RWPE2 (cell line): ENCODE measurements around the gene STK33.

Experiments
- ATAC-seq: fragments of 200-7000 bp; cut with Tn5 transposase; 3 replicates; pipeline ENCODE4 v1.9.1; 2021; ENCODE audit warnings: low read depth
- DNase-seq: peaks from one replicate; pipeline ENCODE4 v3.0.0-alpha.2; 2020; ENCODE audit warnings: low spot score
- H3K27ac ChIP-seq: fragments of 450-650 bp; 2 replicates; pipeline ENCODE4 v1.5.1; 2017; ENCODE audit warnings: mild to moderate bottlenecking; ENCODE audit not compliant: poor library complexity, severe bottlenecking
- H3K27me3 ChIP-seq: fragments of 250-450 bp; sonication (Bioruptor Pico); 2 replicates; pipeline ENCODE4 v1.5.1; 2021; ENCODE audit warnings: mild to moderate bottlenecking, moderate library complexity; ENCODE audit not compliant: insufficient read depth, poor library complexity, severe bottlenecking
- H3K36me3 ChIP-seq: fragments of 250-450 bp; sonication (Bioruptor Pico); 2 replicates; pipeline ENCODE4 v1.5.1; 2020; ENCODE audit warnings: low read depth, mild to moderate bottlenecking, moderate library complexity
- H3K4me1 ChIP-seq: fragments of 250-450 bp; sonication (Bioruptor Pico); 2 replicates; pipeline ENCODE4 v1.5.1; 2021; ENCODE audit warnings: mild to moderate bottlenecking, moderate library complexity; ENCODE audit not compliant: insufficient read depth, poor library complexity, severe bottlenecking
- H3K4me3 ChIP-seq: fragments of 250-450 bp; sonication (Bioruptor Pico); 2 replicates; pipeline ENCODE4 v1.5.1; 2021; ENCODE audit warnings: mild to moderate bottlenecking, moderate library complexity; ENCODE audit not compliant: severe bottlenecking
- H3K9me3 ChIP-seq: fragments of 250-450 bp; sonication (Bioruptor Pico); 2 replicates; pipeline ENCODE4 v1.5.1; 2021; ENCODE audit warnings: mild to moderate bottlenecking, moderate library complexity; ENCODE audit not compliant: severe bottlenecking
- CTCF ChIP-seq: fragments of 450-650 bp; IDR thresholded peaks from one replicate; pipeline ENCODE4 v1.5.1; 2017; ENCODE audit warnings: mild to moderate bottlenecking, moderate library complexity; ENCODE audit not compliant: poor library complexity, severe bottlenecking

Gene STK33

GRCh38 chr11:8574798-8575197 lies 19.2 kb downstream of the STK33 start:
- ATAC-seq (no peak), DNase-seq (no peak)
- TF ChIP-seq CTCF, result no peak
- H3K36me3 ChIP-seq, result no peaks in the 10 kb centered on the region
- H3K27ac ChIP-seq, result no peak overlapping the region
- no peaks in the 10 kb centered on the region for H3K9me3 ChIP-seq
- no peaks in the 10 kb centered on the region for H3K27me3 ChIP-seq
- H3K4me1 ChIP-seq, result no peaks in the 10 kb centered on the region
- H3K4me3 ChIP-seq, result no peak overlapping the region

GRCh38 chr11:8573777-8574176 lies 20.3 kb downstream of the STK33 start:
- DNase-seq (no peak), ATAC-seq (no peak)
- Histone ChIP-seq H3K9me3 (no peaks in the 10 kb centered on the region), H3K36me3 (no peaks in the 10 kb centered on the region), H3K27ac (no peak overlapping the region), H3K4me1 (peaks cover 3% of the 10 kb centered on the region), H3K4me3 (no peak overlapping the region), H3K27me3 (no peaks in the 10 kb centered on the region)
- no peak for TF ChIP-seq CTCF

- ATAC-seq (peak; percentile 66), DNase-seq (no peak)
- no peak for TF ChIP-seq CTCF
- H3K4me3 ChIP-seq, result no peak overlapping the region
- no peaks in the 10 kb centered on the region for H3K27me3 ChIP-seq
- no peaks in the 10 kb centered on the region for H3K9me3 ChIP-seq
- peak overlapping the region; percentile 21 for H3K27ac ChIP-seq
- H3K4me1 ChIP-seq, result peaks cover 20% of the 10 kb centered on the region
- no peaks in the 10 kb centered on the region for H3K36me3 ChIP-seq
These were observed 26.3 kb downstream of the STK33 start for GRCh38 chr11:8567602-8568198.

- peaks cover 20% of the 10 kb centered on the region for H3K4me1 ChIP-seq
- ATAC-seq (peak; percentile 89), DNase-seq (no peak)
- H3K9me3 ChIP-seq, result no peaks in the 10 kb centered on the region
- no peaks in the 10 kb centered on the region for H3K27me3 ChIP-seq
- peak; percentile 92 for TF ChIP-seq CTCF
- no peak overlapping the region for H3K4me3 ChIP-seq
- no peaks in the 10 kb centered on the region for H3K36me3 ChIP-seq
- no peak overlapping the region for H3K27ac ChIP-seq
These were observed 27.3 kb downstream of the STK33 start for GRCh38 chr11:8566613-8567210.

- H3K9me3 ChIP-seq, result no peaks in the 10 kb centered on the region
- TF ChIP-seq CTCF, result no peak
- ATAC-seq (no peak), DNase-seq (no peak)
- H3K27ac ChIP-seq, result no peak overlapping the region
- no peaks in the 10 kb centered on the region for H3K27me3 ChIP-seq
- H3K4me3 ChIP-seq, result no peak overlapping the region
- no peaks in the 10 kb centered on the region for H3K36me3 ChIP-seq
- peaks cover 20% of the 10 kb centered on the region for H3K4me1 ChIP-seq
These were observed 29.5 kb downstream of the STK33 start for GRCh38 chr11:8564526-8564925.
